Rectal smooth muscle tissue (tissue), 1 donor: ENCODE measurements around the gene EMX2.
"Not testable (repeated sequence)": the region's sequence is repeated elsewhere in the genome, so short reads cannot be mapped to it uniquely, and the experiment has no call there.

Source experiments
- H3K27ac ChIP-seq: one replicate; pipeline ENCODE4 v1.7.0; 2013; ENCODE audit warnings: low read depth, low read length, inconsistent platforms
- H3K27me3 ChIP-seq: one replicate; pipeline ENCODE4 v1.7.0; 2013; ENCODE audit warnings: low read length; ENCODE audit not compliant: control insufficient read depth, insufficient read depth
- H3K36me3 ChIP-seq: one replicate; pipeline ENCODE4 v1.7.0; 2013; ENCODE audit warnings: low read length; ENCODE audit not compliant: control insufficient read depth, insufficient read depth
- H3K4me1 ChIP-seq: one replicate; pipeline ENCODE4 v1.7.0; 2013; ENCODE audit warnings: low read length; ENCODE audit not compliant: control insufficient read depth, insufficient read depth
- H3K4me3 ChIP-seq: one replicate; pipeline ENCODE4 v1.7.0; 2013; ENCODE audit warnings: low read length
- H3K9ac ChIP-seq: one replicate; pipeline ENCODE4 v1.7.0; 2013; ENCODE audit warnings: low read length

EMX2 gene

DNA sequence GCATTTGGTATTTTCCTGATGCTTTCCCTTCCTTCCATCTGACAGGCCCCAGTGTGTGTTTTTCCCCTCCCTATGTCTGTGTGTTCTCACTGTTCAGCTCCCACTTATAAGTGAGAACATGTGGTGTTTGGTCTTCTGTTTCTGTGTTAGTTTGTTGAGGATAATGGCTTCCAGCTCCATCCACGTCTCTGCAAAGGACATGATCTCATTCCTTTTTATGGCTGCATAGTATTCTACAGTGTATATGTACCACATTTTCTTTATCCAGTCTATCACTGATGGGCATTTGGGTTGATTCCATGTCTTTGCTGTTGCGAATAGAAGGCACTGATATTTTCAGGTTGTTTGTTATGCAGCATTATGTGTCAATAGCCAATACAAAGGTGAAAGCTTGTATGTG is 42.3 kb downstream of the EMX2 start:
- H3K36me3 ChIP-seq, H3K9ac ChIP-seq, H3K4me1 ChIP-seq, H3K27me3 ChIP-seq, H3K4me3 ChIP-seq, H3K27ac ChIP-seq: not testable (repeated sequence)

DNA sequence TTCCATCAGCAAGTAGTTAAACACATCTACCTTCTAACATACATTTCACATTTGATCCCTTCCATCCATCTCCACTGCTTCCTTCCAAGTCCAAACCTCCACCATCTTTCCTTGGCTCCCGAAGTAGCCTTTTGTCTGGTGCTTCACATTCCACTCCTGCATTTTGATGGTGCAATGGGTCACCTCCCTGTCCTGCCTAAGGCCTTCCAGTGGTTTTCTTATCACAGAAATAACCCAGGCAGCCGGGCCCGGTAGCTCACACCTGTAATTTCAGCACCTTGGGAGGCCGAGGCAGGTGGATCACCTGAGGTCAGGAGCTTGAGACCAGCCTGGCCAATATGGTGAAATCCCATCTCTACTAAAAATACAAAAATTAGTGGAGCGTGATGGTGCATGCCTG is 44.5 kb downstream of the EMX2 start:
- Histone ChIP-seq H3K4me3 (no peak overlapping the region), H3K27me3 (no peaks in the 10 kb centered on the region), H3K9ac (no peak overlapping the region), H3K27ac (no peak overlapping the region), H3K4me1 (no peaks in the 10 kb centered on the region), H3K36me3 (no peaks in the 10 kb centered on the region)

DNA sequence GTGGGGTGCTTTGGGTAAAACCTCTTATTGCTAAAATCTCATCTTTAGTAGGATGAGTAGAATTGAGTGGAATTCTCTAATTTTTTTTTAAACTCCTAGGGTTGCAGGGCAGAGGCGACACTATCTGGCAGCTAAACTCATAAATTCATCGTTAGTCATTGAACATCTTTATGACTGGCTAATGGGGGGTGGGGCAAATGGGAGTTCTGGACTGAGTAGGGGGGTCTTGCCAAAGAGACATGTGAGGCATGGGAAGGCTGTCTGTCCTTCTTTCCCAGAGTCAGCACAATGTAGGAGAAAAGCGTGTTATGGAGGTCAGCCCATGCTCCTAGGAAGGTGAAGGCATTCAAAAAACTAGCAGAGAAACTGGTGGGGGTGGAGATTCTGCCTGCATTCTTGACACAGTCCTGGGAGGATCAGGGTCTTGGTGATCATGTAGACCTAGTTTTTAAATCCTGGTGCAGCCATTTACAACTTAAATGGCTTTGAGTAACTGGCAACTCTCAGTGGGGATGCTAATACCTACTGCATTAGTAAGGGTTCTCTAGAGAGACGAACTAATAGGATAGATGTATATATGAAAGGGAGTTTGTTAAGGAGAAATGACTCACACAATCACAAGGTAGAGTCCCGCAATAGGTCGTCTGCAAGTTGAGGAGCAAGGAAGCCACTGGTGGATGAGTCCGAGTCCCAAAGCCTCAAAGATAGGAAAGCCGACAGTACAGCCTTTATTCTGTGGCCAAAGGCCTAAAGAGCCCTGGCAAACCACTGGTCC is 47.7 kb downstream of the EMX2 start:
- H3K36me3 ChIP-seq: no peaks in the 10 kb centered on the region

DNA sequence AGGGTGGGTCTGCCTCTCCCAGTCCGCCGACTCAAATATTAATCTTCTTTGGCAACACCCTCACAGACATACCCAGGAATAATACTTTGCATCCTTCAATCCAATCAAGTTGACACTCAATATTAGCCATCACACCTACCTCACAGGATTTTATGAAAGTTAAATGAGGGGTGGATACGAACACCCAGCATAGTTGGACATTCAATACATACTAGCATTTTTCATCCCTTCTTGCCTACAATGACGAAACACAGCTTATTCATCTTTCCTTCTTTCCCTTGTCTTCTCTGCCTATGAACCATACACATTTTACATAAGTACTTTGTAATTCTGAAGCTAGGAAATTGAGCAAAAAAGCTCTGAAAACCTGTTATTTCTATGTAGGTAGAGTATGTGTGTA is 48.5 kb downstream of the EMX2 start:
- no peak overlapping the region for H3K9ac ChIP-seq
- H3K4me3 ChIP-seq: no peak overlapping the region
- no peaks in the 10 kb centered on the region for H3K36me3 ChIP-seq
- no peak overlapping the region for H3K27ac ChIP-seq
- no peaks in the 10 kb centered on the region for H3K27me3 ChIP-seq
- H3K4me1 ChIP-seq: no peaks in the 10 kb centered on the region

More for the DNA sequence above, 47.7 kb downstream of the EMX2 start:
- no peak overlapping the region for H3K4me3 ChIP-seq
- H3K27me3 ChIP-seq: no peaks in the 10 kb centered on the region
- no peaks in the 10 kb centered on the region for H3K4me1 ChIP-seq
- no peak overlapping the region for H3K9ac ChIP-seq
- no peak overlapping the region for H3K27ac ChIP-seq

DNA sequence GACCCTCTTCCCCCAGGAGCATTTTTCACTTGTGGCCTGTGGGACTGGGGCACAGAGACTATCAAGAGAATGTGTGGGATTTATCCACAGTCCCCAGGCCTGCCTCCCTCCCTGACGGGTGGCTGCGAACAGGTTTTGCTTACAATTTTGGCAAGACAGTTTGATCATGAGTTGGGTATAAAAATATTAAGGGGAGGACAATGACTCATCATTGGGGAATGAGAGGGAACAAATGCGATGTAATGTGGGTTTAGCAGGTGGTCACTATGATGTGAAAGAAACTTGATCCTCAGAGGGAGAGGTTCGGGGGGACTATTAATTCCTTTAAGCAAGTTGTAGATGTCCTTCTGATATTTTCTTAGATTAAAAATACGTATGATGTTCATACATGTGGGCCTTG is 52.2 kb downstream of the EMX2 start:
- Histone ChIP-seq H3K4me1 (no peaks in the 10 kb centered on the region), H3K36me3 (no peaks in the 10 kb centered on the region), H3K27ac (no peak overlapping the region)

DNA sequence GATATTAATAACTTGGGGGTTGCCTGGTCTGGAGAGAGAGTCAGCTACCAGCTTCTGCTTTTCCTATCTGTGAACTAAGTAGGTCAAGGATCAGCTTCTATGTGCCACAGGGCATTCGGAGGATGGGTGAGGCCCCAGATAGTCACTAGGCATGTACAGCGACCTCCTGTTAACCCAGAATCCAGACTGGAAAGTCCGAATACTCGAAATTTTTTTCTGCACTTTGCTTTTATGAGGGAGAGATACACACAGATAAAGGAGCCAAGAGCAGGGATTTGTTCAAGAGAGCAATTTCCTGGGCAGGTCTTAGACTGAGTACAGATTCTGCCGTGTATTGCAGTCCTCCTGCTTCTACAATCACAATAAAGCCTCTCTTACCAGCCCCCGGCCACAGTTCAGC is 54.2 kb downstream of the EMX2 start:
- Histone ChIP-seq H3K4me3 (no peak overlapping the region), H3K9ac (no peak overlapping the region), H3K4me1 (no peaks in the 10 kb centered on the region), H3K36me3 (no peaks in the 10 kb centered on the region), H3K27me3 (no peaks in the 10 kb centered on the region), H3K27ac (no peak overlapping the region)

More for the DNA sequence above, 52.2 kb downstream of the EMX2 start:
- Histone ChIP-seq H3K27me3 (no peaks in the 10 kb centered on the region), H3K9ac (no peak overlapping the region), H3K4me3 (no peak overlapping the region)

DNA sequence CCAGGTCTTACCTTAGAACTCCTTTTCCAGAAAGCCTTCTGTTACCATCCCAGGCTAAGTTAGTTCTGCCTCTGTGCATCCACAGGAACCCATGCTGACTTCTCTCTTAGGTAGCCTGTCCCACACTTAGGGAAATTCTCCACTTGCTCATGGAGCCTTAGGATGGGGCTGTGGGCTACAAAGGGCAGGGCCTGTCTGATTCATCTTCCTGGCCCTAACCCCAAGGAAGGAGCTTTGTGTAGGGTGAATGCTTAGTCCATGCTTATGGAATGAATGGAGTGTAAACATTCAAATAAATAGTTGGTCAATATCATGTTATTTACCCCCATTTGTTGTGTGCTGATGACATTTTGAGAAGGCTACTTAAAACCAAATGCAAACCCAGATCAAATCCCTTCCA is 54.7 kb downstream of the EMX2 start:
- H3K27me3 ChIP-seq: no peaks in the 10 kb centered on the region
- H3K4me1 ChIP-seq: no peaks in the 10 kb centered on the region
- no peak overlapping the region for H3K4me3 ChIP-seq
- no peak overlapping the region for H3K9ac ChIP-seq
- no peak overlapping the region for H3K27ac ChIP-seq
- no peaks in the 10 kb centered on the region for H3K36me3 ChIP-seq
